A172 (cell line): Measurements from ENCODE around the gene RBPMS2. TPM values are rescaled to one million over a fixed set of nuclear protein-coding genes. Genes with fewer than 3 reads are reported as not detected.
A peak's percentile ranks its signal among the peaks of the same experiment; 100 is the strongest.
"Not testable (repeated sequence)": the region's sequence is repeated elsewhere in the genome, so short reads cannot be mapped to it uniquely, and the experiment has no call there.

ENCODE experiments used
- DNase-seq: peaks from one replicate; pipeline ENCODE4 v3.0.0-alpha.2; 2015; ENCODE audit warnings: low spot score
- total RNA-seq: library from RNA; depleted of rRNA; stranded (reverse); fragments of >200 nt; shearing (Covaris generic); gene quantifications from 2 replicates; pipeline ENCODE4 v1.2.3, GENCODE V29; 2014

Gene RBPMS2
- total RNA-seq, 1 experiment from 2014 or later, result 0.50 TPM

GRCh38 chr15:64754663-64755426 is 20.5 kb downstream of the RBPMS2 start:
- no peak for DNase-seq

- DNase-seq, result no peak
These were observed 21.8 kb downstream of the RBPMS2 start for GRCh38 chr15:64753480-64754185.

GRCh38 chr15:64751464-64751863 is 23.9 kb downstream of the RBPMS2 start:
- no peak for DNase-seq

GRCh38 chr15:64749999-64750657 is 25.3 kb downstream of the RBPMS2 start:
- no peak for DNase-seq

GRCh38 chr15:64749167-64749566 is 26.2 kb downstream of the RBPMS2 start:
- DNase-seq, result peak; percentile 32

- DNase-seq, result no peak
These were observed 27.1 kb downstream of the RBPMS2 start for GRCh38 chr15:64748251-64748650.

GRCh38 chr15:64747578-64747977 is 27.8 kb downstream of the RBPMS2 start:
- no peak for DNase-seq

GRCh38 chr15:64746921-64747320 is 28.5 kb downstream of the RBPMS2 start:
- no peak for DNase-seq

- DNase-seq, result no peak
These were observed 29.0 kb downstream of the RBPMS2 start for GRCh38 chr15:64746356-64746755.

- no peak for DNase-seq
These were observed 31.7 kb downstream of the RBPMS2 start for GRCh38 chr15:64743691-64744090.

- no peak for DNase-seq
These were observed 32.5 kb downstream of the RBPMS2 start for GRCh38 chr15:64742921-64743320.

GRCh38 chr15:64742385-64742784 is 33.0 kb downstream of the RBPMS2 start:
- DNase-seq, result no peak

- DNase-seq, result not testable (repeated sequence)
These were observed 33.7 kb downstream of the RBPMS2 start for GRCh38 chr15:64741708-64742107.

GRCh38 chr15:64740311-64741170 is 34.8 kb downstream of the RBPMS2 start:
- no peak for DNase-seq

- no peak for DNase-seq
These were observed 35.7 kb downstream of the RBPMS2 start for GRCh38 chr15:64739577-64740143.

GRCh38 chr15:64739156-64739555 is 36.2 kb downstream of the RBPMS2 start:
- no peak for DNase-seq

GRCh38 chr15:64738226-64739095 is 36.9 kb downstream of the RBPMS2 start:
- DNase-seq, result no peak

GRCh38 chr15:64732156-64732860 is 43.1 kb downstream of the RBPMS2 start:
- DNase-seq, result no peak

GRCh38 chr15:64731805-64732151 is 43.6 kb downstream of the RBPMS2 start:
- DNase-seq, result no peak
